Stimulated activated CD4-positive, alpha-beta T cell treated with anti-CD3 and anti-CD28 coated beads, Interleukin-1b, Interleukin-23, amount 100 ng/mL, for 1 hour (primary cell): ENCODE results near the gene RDX.
A peak's percentile ranks its signal among the peaks of the same experiment; 100 is the strongest.
"Not testable (repeated sequence)": the region's sequence is repeated elsewhere in the genome, so short reads cannot be mapped to it uniquely, and the experiment has no call there.

Experiments used
- DNase-seq, 2 donors: peaks; one replicate each; pipeline ENCODE4 v3.0.0-alpha.2; 2020; ENCODE audit warnings: low read depth in 2 of 2

Gene RDX

GRCh38 chr11:110296226-110297075, at the start of gene RDX:
RDX (minus strand) TSS chr11:110296614; CDS start chr11:110279692, 16,922 bp downstream.
- peak; percentile 2 to 24 for DNase-seq

GRCh38 chr11:110345743-110346142, 49.3 kb upstream of the RDX start:
- DNase-seq: no peak

GRCh38 chr11:110340436-110340835, 44.0 kb upstream of the RDX start:
- no peak for DNase-seq

GRCh38 chr11:110339456-110340250, 43.2 kb upstream of the RDX start:
- no peak for DNase-seq

GRCh38 chr11:110338684-110339083, 42.3 kb upstream of the RDX start:
- no peak for DNase-seq

- no peak for DNase-seq
These were observed 41.3 kb upstream of the RDX start for GRCh38 chr11:110337570-110338193.

- no peak for DNase-seq
These were observed 39.6 kb upstream of the RDX start for GRCh38 chr11:110336054-110336453.

GRCh38 chr11:110335358-110335757, 38.9 kb upstream of the RDX start:
- DNase-seq: no peak

- no peak for DNase-seq
These were observed 35.2 kb upstream of the RDX start for GRCh38 chr11:110331626-110332025.

- DNase-seq: no peak
These were observed 33.0 kb upstream of the RDX start for GRCh38 chr11:110329445-110329844.

- no peak for DNase-seq
These were observed 31.1 kb upstream of the RDX start for GRCh38 chr11:110327508-110327907.

- DNase-seq: no peak
These were observed 27.4 kb upstream of the RDX start for GRCh38 chr11:110323786-110324185.

GRCh38 chr11:110319501-110319900, 23.1 kb upstream of the RDX start:
- DNase-seq: no peak

- DNase-seq: no peak
These were observed 22.4 kb upstream of the RDX start for GRCh38 chr11:110318638-110319404.

GRCh38 chr11:110317516-110317932, 21.1 kb upstream of the RDX start:
- no peak for DNase-seq

GRCh38 chr11:110314366-110315095, 18.1 kb upstream of the RDX start:
- DNase-seq: no peak

GRCh38 chr11:110312670-110313069, 16.3 kb upstream of the RDX start:
- DNase-seq: no peak

GRCh38 chr11:110311783-110312579, 15.6 kb upstream of the RDX start:
- no peak for DNase-seq

GRCh38 chr11:110308071-110308470, 11.7 kb upstream of the RDX start:
- no peak for DNase-seq

- not testable (repeated sequence) for DNase-seq
These were observed 9.6 kb upstream of the RDX start for GRCh38 chr11:110306019-110306388.
